Mucosa of descending colon (tissue), 3 donors: ENCODE measurements around the gene SPACA5B. TPM values are rescaled to one million over a fixed set of nuclear protein-coding genes. Genes with fewer than 3 reads are reported as not detected.
"Not testable (repeated sequence)": the region's sequence is repeated elsewhere in the genome, so short reads cannot be mapped to it uniquely, and the experiment has no call there.

Source experiments
- ATAC-seq: fragments of 200-7000 bp; cut with Tn5 transposase; one replicate; pipeline ENCODE4 v1.9.1; 2020; ENCODE audit warnings: mild to moderate bottlenecking, moderate library complexity
- DNase-seq, 3 donors: peaks; one replicate each; pipeline ENCODE4 v3.0.0-alpha.2; 2020
- H3K36me3 ChIP-seq: fragments of 200-600 bp; one replicate; pipeline ENCODE4 v1.8.0; 2021; ENCODE audit warnings: low read depth, mild to moderate bottlenecking
- H3K4me1 ChIP-seq: fragments of 200-600 bp; one replicate; pipeline ENCODE4 v1.8.0; 2021; ENCODE audit warnings: low read depth, mild to moderate bottlenecking
- H3K4me3 ChIP-seq: fragments of 200-600 bp; one replicate; pipeline ENCODE4 v1.8.0; 2021; ENCODE audit warnings: mild to moderate bottlenecking
- H3K9me3 ChIP-seq: fragments of 200-600 bp; one replicate; pipeline ENCODE4 v1.8.0; 2021; ENCODE audit warnings: mild to moderate bottlenecking
- intact Hi-C, 2 donors: fragments of 100-400 bp; cut with DNase I in 1 of 2; cut with micrococcal nuclease in 1 of 2; formaldehyde crosslinking; loops; one replicate each; pipeline versions ENCODE4 v1.11.0 to v1.11.1; 2022; cut with DNase I, micrococcal nuclease
- long read RNA-seq, 2 donors: library from polyadenylated mRNA; unstranded; transcript quantifications; one replicate each; pipeline ENCODE4 v2.0.0, GENCODE V29; 2019 to 2021
- total RNA-seq, 3 donors: library from RNA; stranded (reverse); fragmentation: NEBNext Ultra II Directional in 2 of 3; extraction: Animal tissue kit (Norgen Biotek cat#: 25700) in 2 of 3; gene quantifications; one replicate each; pipeline versions ENCODE4 v1.2.1 to v1.2.4, GENCODE V29; 2021 to 2023
- TF ChIP-seq, protein P1 (sequence below): fragments of 200-600 bp; IDR thresholded peaks from one replicate; pipeline ENCODE4 v1.8.0; 2022; ENCODE audit warnings: antibody characterized with exemption, mild to moderate bottlenecking
- donor health status: DM: no; HTN: no; CAD: no; lungs with moderate emphysema.
- donor health status: DM: no; HTN: no; CAD: no.
- donor health status: DM: no; HTN: yes; CAD: no.

Gene SPACA5B
- total RNA-seq = not detected
- long read RNA-seq, donor 1 = 0 reads
- long read RNA-seq, donor 2 = 0 reads

DNA sequence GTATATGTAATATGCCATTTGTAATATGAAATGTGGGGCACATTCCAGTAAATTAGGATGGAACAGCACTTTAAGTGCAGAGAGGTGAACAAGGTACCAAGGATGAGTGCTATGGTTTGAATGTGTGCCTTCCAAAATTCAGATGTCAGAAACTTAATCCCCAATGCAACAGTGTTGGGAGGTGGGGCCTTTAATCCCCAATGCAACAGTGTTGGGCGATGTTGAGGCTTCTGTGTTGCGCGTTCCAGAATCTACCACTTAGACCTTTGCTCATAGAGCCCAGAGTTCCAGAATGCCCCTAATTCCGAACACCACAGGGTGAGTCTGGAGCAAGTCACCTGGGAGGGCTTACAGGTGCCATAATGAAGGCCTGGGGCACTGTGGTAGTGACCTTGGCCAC is at the start of gene SPACA5B:
Gene SPACA5B (plus strand): TSS at position 301 of the 400 bp plus-strand sequence. CDS start 62 bp downstream, at position 363.
- intact Hi-C loops, DNase-seq, H3K4me1 ChIP-seq, H3K4me3 ChIP-seq, ATAC-seq, H3K36me3 ChIP-seq, H3K9me3 ChIP-seq: not testable (repeated sequence)

DNA sequence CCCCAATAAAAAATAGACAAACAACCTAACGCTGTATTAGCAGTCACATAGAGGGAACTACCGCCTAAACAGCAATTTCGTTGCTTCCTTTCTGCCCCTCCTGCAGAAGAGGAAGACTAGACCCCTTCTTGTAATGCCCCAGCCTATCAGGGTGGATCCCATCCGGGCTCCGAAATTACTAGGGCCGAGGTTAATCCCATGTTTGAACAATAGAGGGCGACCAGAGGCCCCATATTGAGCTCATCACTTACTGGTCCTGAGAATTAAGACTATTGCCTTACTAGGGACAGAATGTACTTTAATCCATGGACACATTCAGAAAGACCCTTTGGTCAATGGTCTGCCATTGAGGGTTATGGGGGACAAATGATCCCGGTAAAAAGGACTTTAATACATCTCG is 47.2 kb upstream of the SPACA5B start:
- DNase-seq (peak in 1 of 3 donors; percentile 56), ATAC-seq (peak; percentile 79)
- Histone ChIP-seq H3K4me1 (no peaks in the 10 kb centered on the region), H3K36me3 (no peaks in the 10 kb centered on the region), H3K4me3 (no peak overlapping the region), H3K9me3 (no peaks in the 10 kb centered on the region)
- intact Hi-C loops = no loop called here
- TF ChIP-seq, protein P1, sequence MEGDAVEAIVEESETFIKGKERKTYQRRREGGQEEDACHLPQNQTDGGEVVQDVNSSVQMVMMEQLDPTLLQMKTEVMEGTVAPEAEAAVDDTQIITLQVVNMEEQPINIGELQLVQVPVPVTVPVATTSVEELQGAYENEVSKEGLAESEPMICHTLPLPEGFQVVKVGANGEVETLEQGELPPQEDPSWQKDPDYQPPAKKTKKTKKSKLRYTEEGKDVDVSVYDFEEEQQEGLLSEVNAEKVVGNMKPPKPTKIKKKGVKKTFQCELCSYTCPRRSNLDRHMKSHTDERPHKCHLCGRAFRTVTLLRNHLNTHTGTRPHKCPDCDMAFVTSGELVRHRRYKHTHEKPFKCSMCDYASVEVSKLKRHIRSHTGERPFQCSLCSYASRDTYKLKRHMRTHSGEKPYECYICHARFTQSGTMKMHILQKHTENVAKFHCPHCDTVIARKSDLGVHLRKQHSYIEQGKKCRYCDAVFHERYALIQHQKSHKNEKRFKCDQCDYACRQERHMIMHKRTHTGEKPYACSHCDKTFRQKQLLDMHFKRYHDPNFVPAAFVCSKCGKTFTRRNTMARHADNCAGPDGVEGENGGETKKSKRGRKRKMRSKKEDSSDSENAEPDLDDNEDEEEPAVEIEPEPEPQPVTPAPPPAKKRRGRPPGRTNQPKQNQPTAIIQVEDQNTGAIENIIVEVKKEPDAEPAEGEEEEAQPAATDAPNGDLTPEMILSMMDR = no peak

DNA sequence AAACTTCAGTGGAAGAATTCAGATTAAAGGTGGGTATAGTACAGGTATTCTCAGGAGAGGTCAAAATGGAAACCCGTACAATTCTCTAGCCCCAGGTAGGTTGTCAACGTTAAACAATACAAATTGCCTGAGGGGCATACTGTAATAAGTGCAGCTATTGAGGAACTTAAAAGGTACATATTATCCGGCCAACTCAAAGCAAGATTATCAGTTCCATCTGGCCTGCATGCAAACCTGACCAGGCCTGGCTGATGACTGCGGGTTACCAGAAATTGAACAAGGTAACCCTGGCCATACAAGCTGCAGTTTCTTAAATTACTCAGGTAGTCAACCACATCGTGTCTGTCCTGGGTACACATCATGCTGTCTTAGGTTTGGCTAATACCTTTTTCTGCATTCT is 46.7 kb upstream of the SPACA5B start:
- Histone ChIP-seq H3K36me3 (no peaks in the 10 kb centered on the region), H3K4me3 (no peak overlapping the region), H3K9me3 (no peaks in the 10 kb centered on the region), H3K4me1 (no peaks in the 10 kb centered on the region)
- ATAC-seq = no peak
- intact Hi-C loops = no loop called here
- TF ChIP-seq, protein P1 = no peak
- DNase-seq = no peak

DNA sequence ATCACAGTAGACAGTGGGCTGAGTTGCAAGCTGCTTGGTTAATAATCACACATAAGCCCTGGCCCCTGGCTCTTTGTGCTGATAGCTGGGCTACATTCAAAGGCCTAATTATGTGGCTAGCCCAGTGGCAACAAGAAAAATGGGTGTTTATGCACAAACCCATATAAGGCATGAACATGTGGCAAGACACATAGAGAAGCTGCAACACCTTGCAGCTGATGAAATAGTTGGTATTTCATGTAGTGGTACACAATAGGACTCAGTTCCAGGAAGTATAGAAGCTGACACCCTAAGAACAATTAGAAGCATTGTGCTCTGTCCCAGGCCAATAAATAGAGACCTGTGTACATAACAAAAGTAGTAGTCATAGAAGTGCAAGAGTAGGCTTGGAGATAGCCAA is 44.3 kb upstream of the SPACA5B start:
- no peak for DNase-seq
- TF ChIP-seq, protein P1 = no peak

DNA sequence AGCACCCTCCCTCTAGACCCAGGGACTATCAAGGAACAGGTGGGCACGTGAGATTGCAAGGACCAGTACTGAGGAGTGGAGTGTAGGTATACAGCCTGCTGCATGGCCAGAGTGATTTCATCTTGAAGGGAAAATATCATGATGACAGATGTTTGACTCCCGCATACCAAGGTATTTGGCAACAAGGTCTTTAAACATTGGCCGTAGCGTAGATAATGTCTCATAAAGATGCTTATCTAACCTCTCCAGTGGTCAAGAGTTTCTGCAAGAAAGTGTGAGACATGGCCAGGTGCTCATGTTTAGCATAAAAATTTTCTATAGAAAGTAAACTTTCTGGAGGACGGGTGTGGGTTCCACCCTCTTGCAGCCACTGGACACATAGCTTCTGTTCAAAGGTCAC is 40.3 kb upstream of the SPACA5B start:
- Histone ChIP-seq H3K4me1 (no peaks in the 10 kb centered on the region), H3K9me3 (no peaks in the 10 kb centered on the region), H3K36me3 (no peaks in the 10 kb centered on the region), H3K4me3 (no peak overlapping the region)
- ATAC-seq (no peak), DNase-seq (no peak)
- intact Hi-C loops = no loop called here
- TF ChIP-seq, protein P1 = no peak

More for the DNA sequence above, 44.3 kb upstream of the SPACA5B start:
- no peaks in the 10 kb centered on the region for H3K9me3 ChIP-seq
- no peaks in the 10 kb centered on the region for H3K36me3 ChIP-seq
- intact Hi-C loops = no loop called here
- H3K4me3 ChIP-seq = no peak overlapping the region
- ATAC-seq = peak; percentile 86
- no peaks in the 10 kb centered on the region for H3K4me1 ChIP-seq

DNA sequence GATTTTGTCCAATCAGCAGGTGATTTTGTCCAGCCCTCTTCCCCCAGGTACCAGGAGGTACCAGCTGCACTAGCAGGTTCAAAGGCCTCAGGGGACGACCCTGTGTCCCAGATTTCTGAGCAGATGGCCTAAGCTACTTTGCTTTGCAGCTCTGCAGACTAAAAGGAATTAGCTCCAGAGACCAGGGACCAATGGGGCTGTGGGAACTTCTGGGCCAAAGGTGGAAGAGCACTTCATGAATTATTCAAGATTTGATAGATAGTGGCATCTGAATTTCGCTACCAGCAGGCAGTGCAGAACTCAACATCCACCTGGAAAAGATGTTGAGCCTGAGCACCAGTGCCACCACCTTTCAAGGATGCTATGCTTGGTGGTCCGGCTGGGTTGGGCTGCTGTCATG is 37.9 kb upstream of the SPACA5B start:
- ATAC-seq, DNase-seq, H3K4me1 ChIP-seq, H3K4me3 ChIP-seq, H3K9me3 ChIP-seq, H3K36me3 ChIP-seq, intact Hi-C loops: not testable (repeated sequence)

DNA sequence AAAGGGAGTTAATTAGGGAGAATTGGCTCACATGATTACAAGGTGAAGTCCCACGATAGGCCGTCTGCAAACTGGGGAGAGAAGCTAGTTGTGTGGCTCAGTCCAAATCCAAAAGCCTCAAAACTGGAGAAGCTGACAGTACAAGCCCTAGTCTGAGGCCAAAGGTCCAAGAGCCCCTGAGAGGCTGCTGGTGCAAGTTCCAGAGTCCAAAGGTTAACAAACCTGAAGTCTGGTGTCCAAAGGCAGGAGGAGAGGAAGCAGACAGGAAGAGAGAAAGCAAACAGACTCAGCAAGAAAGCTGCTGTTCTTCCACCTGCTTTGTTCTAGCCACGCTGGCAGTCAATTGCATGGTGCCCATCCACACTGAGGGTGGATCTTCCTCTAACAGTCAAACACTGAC is 29.0 kb upstream of the SPACA5B start:
- Histone ChIP-seq H3K4me1 (no peaks in the 10 kb centered on the region), H3K36me3 (no peaks in the 10 kb centered on the region), H3K9me3 (no peaks in the 10 kb centered on the region), H3K4me3 (no peak overlapping the region)
- intact Hi-C loops = no loop called here
- ATAC-seq (peak; percentile 36), DNase-seq (peak in 1 of 3 donors; percentile 3)
- TF ChIP-seq, protein P1 = no peak
